Activated CD8-positive, alpha-beta memory T cell treated with anti-CD3 and anti-CD28 coated beads, Interleukin-2, amount 50 U/mL, for 4 hours (primary cell): ENCODE data around the gene CNDP1.

ENCODE experiments used
- DNase-seq: peaks from one replicate; pipeline ENCODE4 v3.0.0-alpha.2; 2020

CNDP1 gene

DNA sequence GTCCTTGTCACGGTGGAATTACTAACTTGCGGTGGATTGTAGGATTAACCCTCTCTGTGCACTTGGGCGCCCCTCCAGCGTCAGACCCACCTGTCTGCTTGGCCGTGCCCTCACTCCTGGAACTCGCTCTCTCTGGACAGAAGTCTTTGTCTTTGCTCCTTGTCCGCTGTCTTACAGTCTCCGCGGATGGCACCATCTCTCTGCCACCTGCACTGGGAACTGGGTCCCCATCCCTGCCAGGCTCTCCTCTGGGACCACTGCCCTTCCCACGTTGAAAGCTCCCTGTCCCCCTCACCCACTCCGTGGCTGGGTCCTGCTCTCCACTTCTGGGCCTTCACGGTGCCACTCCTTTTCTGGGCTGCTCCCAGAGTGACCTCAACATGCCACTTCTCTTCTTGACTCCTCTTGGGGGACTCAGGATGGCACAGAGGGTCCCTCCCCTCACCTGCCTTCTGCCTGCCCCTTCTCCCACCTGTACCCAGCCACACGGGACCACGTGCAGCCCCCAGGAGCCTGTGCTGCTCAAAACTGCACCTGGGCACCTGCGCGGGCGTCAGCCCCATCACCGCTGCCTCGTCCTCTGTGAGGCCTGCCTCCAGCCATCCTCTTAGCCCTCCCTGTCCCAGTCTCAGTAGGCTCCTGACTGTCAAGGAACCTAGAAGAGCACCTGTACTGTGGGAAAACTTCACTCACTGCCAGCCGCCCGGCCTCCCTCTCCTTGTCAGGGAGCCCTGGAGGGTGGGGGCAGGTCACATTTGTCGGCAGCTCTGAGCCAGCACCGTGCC, 27.0 kb upstream of the CNDP1 start:
- DNase-seq: no peak

DNA sequence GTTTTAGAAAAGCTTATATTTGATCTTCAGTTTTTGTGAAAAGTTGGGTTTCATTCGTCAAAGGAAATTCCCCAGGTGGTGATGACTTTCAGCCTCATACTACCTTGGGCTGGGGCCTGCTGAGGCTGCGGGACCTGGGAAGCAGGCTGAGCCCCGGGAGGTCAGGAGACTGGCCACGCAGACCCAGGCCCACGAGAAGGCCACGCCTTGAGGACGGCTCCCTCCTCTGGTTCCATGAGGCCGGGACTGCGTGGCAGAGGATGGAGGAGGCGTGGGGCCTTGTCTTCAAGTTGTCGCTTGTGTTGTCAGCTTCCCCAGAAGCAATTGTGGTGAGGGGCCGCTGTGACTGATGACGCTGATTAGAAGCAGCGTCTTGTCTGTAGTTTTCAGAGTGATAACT, 26.4 kb upstream of the CNDP1 start:
- no peak for DNase-seq

DNA sequence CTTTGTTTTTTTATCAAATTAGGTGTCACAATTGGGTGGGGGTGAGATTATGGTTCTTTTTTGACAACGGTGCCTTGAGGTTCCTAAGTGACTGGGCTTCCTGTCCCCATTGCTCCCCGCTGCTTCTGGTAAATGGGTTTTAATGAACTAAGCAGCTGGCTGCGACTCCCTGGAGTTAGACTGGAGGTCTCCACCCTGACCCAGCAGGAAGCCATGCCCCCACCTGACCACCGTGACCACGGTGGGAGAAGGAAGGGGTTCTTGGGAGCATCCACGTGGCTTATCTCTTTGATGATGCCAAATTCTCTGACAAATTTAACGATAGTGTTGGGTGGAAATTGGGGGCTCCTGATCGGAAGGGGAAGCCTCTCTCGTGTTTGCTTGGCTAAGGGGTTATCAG, 25.9 kb upstream of the CNDP1 start:
- no peak for DNase-seq

DNA sequence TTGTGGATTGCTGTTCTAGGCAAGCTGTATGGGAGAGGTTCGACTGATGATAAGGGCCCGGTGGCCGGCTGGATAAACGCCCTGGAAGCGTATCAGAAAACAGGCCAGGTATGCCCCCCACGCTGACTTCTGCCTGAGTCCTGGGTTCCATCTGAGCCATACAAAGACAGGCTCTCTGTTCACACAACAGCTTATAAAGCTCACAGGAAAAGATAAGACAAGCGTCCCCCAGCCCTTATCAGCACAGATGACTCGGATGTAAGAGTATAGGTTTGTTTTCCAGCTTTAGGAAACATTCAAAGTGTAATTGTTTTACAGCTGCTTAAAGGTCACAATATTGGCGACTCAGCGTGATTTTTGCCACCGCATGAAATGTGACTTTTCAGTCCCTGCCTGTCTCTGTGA, 25.5 kb upstream of the CNDP1 start:
- DNase-seq: no peak

DNA sequence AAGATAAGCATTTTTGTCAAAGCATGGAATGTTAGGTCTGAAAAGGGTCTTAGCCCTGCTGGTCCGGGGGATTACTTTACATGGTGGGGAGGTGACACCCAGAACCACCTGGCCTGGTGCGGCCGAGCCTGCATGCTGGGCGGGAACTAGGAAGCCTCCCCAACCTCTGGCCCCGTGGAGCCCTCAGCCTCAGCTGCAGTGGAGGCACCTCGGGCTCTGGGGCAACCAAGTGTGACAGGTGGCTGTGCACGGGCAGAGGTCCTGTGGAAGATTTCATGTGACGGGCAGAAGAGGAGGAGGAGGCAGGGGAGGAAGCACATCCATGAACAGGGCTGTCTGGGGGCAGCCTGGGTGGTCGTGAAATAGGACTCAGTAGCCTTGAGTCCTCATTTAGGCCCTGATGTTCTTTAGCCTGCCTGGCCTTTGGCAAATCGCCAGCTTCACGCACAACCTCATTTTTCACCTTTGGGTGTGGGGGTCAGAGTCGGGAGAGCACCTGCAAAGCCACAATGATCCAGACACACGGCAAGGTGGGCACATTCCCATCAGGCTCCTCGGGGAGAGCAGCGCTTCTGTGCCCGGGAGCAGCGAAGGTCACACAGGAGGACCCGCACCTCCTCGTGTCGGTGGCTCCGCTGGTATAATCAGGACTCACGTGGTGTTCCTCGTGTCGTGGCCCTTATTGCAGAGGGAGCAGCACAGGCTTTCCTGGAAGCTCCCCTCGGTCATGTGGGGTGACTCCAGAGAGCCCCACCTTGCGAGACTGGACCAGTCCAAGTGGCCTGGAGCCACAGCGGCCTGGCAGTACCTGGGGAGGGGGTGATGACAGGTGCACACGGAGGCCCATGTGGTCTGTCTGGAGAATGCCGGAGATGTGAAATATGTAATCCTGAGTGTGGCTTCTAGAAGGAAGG, 24.2 kb upstream of the CNDP1 start:
- no peak for DNase-seq

- no peak for DNase-seq
These were observed 23.6 kb upstream of the CNDP1 start for GRCh38 chr18:74510770-74511095.

GRCh38 chr18:74511823-74512222, 22.5 kb upstream of the CNDP1 start:
- no peak for DNase-seq

DNA sequence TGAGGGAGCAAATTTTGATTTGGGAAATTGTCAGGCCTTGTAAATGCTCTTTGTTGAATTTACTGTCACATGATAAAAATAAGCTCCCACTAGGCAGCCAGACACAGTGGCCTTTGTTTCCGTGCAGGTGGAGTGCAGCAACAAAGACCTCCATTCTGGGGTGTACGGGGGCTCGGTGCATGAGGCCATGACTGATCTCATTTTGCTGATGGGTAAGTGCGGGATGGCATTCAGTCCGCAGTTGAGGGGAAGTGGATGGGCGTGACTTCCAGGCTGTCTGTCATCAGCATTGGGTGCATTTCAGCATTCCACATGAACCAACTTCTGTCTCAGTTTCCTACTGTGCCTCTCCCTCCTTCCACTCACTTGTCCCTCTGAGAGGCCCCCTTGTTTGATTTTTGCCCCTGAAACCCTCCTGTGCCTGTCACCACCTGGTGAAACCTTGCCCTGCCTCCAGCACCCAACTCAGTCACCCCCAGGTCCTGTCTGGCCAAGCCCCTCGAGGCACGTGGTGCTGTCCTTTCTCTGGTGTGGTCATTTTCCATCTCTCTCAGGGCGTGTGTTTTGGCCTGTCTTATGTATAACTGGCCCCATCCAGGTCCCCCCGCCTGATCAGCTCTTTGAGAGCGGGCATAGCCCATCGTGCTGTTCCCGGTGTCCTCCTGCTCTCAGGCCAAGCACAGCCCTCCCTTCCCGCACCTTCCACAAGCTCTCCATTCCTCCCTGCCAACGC, 21.8 kb upstream of the CNDP1 start:
- no peak for DNase-seq

GRCh38 chr18:74513149-74513882, 21.0 kb upstream of the CNDP1 start:
- no peak for DNase-seq

- no peak for DNase-seq
These were observed 20.5 kb upstream of the CNDP1 start for GRCh38 chr18:74513883-74514205.

- no peak for DNase-seq
These were observed 19.3 kb upstream of the CNDP1 start for GRCh38 chr18:74514860-74515495.

- DNase-seq: no peak
These were observed 18.6 kb upstream of the CNDP1 start for GRCh38 chr18:74515620-74516231.

DNA sequence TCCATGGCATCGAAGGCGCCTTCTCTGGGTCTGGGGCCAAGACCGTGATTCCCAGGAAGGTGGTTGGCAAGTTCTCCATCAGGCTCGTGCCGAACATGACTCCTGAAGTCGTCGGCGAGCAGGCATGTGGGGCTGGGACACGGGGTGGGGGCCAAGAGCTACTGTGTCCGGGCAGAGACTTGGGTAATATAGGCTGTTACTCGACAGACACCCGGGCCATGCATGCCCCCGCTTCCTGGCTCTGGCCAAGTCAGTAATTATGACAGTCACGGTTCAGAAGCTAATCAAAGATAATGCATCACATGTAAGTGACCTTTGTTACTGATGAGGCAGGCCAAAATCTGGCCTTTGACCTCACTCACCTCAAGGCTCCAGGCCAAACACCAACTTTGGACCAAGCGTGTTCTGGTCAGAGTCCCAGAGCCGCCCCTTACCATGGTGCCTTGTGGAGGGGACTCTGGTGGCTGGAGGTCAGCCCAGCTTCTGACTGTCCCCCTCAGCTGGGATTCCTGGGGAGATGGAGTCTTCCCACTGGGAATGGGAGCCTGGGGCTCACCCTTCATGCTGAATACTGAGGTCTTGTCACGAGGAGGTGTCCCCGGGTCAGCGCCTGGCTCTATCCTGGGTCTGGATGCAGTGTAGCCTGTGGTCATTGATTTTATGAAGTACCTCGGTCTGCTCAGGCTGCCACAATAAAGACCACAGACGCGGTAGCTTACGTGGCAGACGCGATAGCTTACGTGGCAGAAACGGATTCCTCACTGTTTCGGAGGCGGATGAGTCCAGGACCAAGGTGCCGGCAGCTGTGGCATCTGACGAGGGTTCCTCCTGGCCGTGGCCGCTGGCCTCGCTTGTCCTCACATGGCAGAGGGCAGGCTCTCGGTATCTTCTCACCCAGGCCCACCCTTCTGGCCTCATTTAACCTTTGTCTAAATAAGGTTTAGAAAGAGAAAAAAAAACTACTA, 17.7 kb upstream of the CNDP1 start:
- no peak for DNase-seq

DNA sequence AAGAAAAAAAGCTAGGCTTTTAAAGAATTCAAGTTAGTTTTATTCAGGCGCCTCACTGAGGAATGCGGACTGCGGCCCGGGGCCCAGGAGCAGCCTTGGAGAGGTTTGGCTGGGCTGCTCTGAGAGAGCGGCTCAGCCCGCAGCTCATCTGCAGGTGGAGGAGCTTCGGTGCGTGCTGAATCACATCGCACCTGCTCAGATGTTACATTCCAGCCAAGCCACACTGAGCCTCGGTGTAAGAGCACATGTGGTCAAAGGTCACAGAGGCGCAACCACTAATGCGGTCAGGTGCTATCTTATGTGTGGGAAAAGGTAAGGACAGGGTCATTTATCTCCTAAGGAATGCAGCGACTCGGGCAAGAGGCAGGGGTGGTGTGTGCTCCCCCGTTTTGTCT, 17.1 kb upstream of the CNDP1 start:
- DNase-seq: no peak

DNA sequence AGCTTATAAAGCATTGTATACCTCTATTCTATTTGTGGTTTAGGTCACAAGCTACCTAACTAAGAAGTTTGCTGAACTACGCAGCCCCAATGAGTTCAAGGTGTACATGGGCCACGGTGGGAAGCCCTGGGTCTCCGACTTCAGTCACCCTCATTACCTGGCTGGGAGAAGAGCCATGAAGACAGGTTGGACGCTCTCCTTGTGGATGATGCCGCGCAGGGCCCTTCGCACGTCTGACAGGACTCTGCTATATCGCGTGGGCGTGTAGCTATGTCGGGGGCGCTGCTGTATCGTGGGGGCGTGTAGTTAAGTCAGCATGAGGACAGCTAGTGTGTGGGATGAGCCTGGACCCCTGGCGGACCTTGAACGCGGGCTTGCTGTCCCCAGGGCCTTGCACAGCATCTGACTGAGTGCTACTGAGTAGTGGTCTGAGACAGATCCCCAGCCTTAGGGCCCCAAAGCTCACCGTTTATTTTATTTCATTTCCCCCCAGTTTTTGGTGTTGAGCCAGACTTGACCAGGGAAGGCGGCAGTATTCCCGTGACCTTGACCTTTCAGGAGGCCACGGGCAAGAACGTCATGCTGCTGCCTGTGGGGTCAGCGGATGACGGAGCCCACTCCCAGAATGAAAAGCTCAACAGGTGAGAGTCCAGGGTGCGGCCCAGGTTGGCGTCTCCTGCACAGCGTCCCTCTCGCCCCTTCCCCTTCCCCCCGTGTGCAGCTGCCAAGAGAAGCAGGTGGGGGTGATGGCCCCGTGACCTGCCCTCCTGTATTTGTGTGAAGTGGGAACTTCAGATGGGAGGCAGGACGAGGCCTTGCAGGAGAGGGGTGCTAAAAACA, 15.6 kb upstream of the CNDP1 start:
- DNase-seq: no peak

GRCh38 chr18:74519320-74520095, 14.8 kb upstream of the CNDP1 start:
- DNase-seq: no peak

DNA sequence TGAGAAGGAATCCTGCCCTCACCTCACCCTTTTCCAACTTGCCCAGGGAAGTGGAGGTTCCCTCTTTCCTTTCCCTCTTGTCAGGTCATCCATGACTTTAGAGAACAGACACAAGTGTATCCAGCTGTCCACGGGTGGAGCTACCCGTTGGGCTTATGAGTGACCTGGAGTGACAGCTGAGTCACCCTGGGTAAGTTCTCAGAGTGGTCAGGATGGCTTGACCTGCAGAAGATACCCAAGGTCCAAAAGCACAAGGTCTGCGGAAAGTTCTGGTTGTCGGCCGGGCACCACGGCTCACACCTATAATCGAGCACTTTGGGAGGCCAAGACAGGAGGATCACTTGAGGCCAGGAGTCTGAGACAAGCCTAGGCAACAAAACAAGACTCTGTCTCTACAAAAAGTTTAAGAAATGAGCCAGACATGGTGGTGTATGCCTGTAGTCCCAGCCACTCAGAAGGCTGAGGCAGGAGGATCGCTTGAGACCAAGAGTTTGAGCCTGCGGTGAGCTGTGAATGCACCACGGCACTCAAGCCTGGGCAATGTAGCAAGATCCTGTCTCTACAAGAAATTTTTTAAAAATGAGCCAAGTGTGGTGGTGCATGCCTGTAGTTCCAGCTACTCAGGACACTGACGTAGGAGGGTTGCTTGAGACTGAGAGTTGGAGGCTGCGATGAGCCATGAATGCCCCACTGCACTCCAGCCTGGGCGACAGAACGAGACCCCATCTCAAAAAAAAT, 14.0 kb upstream of the CNDP1 start:
- no peak for DNase-seq

- no peak for DNase-seq
These were observed 13.1 kb upstream of the CNDP1 start for GRCh38 chr18:74521068-74521725.
